ENCODE data around the gene COQ9.
"Not testable (repeated sequence)": the region's sequence is repeated elsewhere in the genome, so short reads cannot be mapped to it uniquely, and the experiment has no call there.

COQ9 gene

GRCh38 chr16:57486858-57487834 is 39.9 kb downstream of the COQ9 start:
- no peak for DNase-seq

DNA sequence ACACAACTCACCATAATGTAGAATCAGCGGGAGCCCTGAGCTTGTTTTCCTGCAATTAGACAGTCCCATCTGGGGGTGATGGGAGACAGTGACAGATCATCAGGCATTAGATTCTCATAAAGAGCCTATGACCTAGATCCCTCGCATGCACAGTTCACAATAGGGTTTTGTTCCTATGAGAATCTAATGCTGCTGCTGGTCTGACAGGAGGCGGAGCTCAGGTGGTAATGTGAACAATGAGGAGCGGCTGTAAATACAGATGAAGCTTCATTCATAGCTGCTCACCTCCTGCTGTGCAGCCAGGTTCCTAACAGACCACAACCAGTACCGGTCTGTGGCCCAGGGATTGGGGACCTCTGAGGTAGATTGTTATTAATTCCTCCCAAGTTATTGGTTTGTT is 42.0 kb downstream of the COQ9 start:
- DNase-seq: no peak

DNA sequence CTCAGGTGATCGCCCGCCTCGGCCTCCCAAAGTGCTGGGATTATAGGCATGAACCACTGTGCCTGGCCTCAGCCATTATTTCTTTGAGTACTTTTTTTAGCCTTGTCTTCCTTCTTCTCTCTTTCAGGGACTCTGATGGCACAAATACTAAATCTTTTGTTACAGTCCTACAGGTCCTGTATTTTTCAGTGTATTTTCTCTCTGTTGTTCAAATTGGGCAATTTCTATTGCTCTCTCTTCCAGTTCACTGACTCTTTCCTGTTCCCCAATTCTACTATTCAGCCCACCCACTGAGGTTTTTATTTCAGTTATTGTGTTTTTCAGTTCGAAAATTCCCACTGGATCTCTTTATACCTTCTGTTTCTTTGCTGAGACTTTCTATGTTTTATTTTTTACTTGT is 46.5 kb downstream of the COQ9 start:
- no peak for DNase-seq

- DNase-seq: no peak
Measured at GRCh38 chr16:57497121-57497520, 49.8 kb downstream of the COQ9 start.

DNA sequence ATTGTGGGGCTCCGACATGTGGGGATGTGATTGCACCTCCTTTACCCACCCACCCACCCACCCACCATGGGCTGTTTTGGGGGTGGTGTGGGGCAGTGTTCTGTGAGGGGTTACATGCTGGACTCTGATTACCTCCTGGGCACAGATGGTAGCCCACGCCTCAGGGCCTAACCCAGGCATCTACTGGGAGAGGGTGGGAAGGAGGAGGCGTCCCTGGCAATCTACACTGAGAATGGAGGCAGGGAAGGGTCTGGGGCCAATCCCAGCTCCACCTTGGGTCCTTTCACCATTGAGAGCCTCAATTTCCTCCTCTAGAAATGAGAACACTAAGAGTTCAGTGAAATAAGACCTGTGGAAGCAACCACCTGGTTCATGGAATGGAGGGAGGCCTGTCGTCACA is 50.8 kb downstream of the COQ9 start:
- DNase-seq: no peak

DNA sequence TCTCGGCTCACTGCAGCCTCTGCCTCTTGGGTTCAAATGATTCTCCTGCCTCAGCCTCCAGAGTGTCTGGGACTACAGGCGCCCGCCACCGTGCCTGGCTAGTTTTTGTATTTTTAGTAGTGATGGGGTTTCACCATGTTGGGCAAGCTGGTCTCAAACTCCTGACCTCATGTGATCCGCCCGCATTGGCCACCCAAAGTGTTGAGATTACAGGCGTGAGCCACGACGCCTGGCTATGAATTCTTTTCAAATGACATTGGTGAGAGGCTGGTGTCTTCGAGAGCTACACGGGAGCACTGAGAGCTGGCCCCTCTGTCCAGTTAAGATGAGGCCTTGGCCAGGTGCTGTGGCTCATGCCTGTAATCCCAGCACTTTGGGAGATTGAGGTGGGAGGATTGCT is 52.7 kb downstream of the COQ9 start:
- not testable (repeated sequence) for DNase-seq

DNA sequence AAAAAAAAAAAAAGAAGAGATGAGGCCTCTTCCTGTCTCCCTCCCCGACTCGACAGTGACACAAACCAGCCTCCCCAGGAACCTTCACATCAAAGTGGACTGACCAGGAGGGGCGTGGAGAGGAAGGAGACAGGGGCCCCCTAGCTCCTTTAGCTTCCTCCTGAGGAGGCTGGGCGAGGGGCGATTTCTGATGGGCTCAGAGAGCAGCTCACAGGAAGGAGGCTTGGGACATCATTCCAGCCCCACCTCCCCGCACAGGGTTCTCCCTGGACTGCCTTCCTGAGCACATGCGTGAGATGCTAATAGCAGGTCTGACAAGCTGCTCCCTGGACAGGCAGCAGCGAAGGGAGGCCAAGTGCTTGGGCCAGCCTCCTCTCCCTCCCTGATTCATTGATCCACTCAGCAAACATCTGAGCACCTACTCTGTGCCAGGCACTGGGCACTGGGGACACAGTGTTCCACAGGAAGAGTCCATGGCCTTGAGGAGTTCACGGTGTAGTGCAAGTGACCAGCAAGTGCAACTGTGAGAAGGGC is 53.4 kb downstream of the COQ9 start:
- DNase-seq: no peak

DNA sequence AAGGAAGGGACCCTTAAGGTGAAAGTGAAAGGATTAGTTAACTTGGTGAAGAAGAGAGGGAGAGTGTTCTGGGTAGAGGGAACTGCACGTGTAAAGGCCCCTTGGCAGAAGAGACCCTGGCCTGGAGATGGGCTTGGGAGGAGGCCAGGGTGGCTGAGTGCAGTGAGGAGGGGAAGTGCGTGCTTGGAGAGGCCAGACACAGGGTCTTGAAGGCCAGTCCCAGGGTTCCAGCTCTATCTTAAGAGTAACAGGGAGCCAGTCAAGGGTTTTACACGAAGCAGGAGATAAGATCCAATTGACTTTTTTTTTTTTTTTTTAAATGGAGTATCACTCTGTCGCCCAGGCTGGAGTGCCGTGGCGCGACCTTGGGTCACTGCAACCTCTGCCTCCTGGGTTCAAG is 54.2 kb downstream of the COQ9 start:
- no peak for DNase-seq

GRCh38 chr16:57502048-57502775 is 54.9 kb downstream of the COQ9 start:
- DNase-seq: peak; percentile 66

DNA sequence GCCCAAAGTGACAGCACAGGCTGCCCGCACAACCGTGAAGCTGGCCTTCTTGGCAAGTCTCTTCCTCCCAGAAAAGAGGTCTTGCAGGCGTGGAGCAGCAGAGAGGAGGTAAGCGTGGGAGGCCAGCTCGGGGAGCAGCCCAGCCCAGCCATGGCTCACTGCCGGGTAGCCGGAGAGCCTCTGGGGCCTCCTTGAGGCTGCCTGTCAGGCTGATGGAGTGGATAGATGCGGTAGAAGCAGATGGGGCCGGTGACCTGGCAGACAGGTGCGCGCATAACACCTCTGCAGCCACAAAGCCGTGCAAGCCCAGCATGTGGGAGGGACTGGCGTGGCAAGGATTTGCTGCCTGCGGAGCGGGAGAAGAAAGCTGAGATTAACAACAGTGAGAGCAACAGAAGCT is 56.1 kb downstream of the COQ9 start:
- peak; percentile 81 for DNase-seq

DNA sequence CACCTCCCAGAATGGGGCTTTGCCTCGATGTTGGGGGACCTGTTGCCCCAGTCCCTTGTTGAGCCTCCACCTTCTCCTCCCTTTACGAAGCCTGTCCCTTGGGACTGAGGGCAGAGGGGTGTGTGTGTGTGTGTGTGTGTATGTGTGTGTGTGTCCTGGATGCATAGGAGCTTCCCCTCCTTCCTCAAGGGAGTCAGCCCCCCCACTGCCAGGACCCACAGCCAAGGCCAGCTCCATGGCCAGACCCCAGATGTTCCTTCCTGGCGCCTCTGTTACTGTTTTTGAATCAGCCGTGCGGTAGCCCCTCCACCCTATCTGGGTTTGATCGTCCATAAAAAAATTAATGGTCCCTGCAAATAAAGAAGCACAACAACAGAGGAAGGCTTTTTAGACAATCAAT is 56.7 kb downstream of the COQ9 start:
- no peak for DNase-seq

- DNase-seq: no peak
Measured at GRCh38 chr16:57504491-57504890, 57.2 kb downstream of the COQ9 start.

DNA sequence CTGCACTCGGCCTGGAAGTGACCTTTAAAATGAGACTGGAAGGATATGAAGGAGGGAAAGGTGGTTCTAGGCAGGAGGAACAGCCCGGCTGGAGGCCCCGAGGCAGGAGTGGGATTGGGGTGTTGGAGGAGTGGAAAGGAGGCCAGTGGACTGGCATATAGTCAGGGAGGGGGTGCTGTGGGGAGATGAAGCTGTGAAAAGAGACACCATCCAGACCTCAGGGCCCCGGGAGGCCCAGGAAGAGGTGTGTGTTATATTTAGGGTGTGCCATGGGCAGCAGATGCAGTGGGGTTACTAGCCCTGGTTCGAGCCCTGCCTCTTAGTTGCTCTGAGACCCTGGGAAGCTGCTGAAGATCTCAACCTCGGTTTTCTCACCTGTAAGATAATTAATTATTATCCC is 57.9 kb downstream of the COQ9 start:
- DNase-seq: no peak

DNA sequence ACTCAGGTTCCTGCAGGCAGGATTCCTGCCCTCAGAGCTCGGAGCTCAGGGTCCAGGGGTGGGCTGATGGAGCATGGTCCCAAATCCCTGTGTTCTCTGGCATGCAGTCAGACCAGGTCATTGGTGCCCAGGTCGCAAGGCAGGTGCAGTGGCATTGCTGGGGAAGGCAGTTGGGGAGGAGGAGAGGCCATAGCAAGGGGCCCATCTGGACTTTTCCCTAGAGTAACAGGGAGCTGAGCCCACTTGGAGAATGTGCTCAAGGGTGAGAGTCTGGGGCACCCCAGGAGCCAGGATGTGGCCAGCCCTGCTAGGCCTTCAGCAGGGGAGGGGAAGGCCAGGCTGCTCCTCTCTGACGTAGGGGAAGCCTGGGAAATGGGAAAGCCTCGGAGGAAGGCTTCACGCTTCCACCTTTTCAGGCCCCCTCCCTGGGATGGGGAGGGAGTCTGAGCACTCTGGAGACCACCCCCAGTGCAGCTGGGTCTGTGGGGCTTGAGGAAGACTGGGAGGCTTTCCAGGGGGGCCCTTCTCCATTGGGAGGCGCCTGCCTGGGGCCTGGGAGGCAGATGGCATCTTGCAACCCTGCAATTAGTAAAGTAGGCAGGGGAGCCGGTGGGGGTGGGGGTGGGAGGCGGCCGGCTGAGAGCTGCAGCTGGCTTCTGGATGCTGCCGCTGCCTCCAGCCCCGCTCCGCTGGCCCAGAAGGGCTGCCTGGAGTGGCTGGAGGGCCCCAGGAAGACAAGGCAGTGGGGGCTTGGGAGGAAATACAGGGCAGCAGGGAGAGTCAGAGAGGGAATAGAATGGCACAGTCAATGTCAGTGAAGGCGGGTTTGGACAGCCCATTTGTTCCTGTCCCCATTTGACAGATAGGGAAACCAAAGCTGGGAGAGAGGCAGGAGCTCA is 60.1 kb downstream of the COQ9 start:
- DNase-seq: no peak

- no peak for DNase-seq
Measured at GRCh38 chr16:57508035-57508425, 60.8 kb downstream of the COQ9 start.

DNA sequence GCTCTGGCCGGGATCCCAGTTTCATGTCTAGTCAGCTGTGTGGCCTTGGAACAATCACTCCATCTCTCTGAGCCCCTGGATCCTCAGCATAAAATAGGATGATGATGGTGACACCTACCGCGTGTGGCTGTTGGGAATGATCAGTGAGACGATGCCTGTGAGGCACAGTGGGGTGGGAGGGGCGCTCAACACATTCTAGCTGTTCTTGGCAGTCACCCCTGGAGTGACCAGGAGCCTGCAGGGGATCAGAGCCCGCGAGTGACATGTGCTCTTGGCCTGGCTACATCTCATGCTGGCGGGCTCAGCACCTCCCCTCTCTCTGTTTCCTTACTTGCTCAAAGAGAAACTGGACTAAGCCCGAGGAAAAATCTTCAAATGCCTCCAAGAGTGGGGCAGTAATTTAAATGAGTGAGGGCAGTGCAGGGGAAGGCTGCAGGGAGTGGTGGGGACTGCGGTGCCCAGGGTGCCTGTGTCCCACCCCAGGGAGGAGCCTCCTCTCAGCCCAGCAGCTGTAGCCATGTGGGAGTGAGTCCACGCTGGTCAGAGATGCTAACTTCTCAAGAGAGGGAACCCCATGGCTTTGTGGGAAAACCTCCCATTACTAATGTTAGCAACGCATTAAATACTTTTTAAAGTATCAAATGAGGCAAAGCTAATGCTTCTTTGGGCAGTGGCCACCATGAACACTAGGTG is 62.1 kb downstream of the COQ9 start:
- no peak for DNase-seq

DNA sequence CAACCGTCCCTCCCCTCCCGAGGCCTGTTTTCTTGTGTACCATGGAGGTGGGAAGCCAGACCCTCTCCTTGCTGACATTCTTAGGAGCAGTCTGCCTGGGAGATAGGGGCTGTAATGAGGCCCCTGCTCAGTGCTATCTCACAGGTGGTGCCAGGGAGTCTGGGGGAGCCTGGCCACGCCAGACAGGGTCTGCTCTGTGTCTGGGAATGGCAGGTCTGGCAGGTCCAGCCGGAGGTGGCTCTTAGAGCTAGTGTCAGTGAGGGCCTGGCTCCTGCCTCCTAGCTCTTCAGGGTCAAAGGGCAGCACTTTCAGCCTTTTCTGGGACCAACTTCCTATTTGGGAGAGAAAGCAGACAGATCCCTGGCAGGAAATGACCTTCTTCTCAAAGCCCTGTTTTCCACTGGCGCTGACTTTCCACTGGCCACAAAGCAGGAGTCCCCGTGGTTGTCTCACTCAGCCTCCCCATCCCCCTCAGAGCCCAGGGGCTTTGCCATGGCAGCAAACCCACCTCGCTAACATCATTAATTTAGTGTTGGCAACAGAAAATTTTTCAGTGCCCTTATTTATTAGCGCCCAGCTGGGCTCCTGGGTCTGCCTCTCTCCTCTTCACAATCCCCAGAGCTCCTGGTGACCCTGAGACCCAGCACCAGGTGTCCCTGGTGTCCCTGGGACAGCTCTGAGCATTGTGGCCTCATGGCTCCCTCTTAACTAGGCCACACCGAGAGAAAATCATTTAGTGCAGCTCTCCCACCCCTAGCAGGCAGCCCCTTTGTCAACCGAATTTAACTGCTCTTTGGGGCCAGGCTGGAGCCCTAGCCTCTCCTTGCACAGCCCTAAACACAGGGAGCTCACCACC is 63.0 kb downstream of the COQ9 start:
- DNase-seq: no peak

Data from DMS153 (cell line).